ENCODE results near the gene ASTL.
A peak's percentile ranks its signal among the peaks of the same experiment; 100 is the strongest.

Gene ASTL

DNA sequence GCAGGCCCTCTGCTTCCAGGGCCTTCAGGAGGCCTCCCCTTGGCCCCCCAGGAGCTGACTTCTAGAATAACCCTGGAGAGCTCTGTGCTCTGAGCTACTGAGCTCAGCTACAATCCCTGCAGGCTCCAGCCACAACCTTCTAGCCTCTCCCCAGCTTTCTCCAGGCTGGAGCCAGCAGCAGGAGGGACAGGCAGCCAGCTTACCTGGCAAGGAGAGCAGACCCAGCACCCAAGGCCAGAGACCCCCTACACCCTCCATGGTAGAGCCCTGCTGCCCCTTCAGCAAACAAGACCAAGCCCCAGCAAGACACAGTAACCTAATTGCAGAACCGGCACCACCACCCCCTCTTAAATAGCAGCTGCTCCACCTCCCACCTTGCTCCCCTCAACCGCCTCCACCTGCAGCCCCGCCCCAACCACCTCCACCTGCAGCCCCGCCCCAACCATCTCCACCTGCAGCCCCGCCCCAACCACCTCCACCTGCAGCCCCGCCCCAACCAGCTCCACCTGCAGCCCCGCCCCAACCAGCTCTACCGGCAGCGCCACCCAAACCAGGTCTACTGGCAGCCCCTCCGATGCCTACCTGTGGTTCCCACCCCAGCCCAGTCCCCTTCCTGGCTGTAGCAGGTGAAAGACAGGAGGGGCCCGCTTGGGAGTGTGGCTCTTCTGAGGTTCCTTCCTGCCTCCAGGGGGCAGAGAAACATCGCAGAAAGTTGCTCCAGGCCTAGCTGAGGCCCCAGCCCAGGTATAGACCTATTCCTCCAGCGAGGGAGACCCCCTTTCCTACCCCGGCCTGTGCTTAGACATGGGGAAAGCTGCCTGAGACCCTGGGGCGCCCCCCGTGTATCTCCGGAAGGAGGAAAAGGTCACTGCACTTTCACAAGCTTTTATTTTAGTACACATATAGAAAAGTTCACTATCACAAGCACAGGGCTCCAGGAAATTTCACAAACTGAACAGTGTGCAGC lies at the start of gene ASTL:
Gene ASTL (minus strand): TSS at position 324 of the 967 bp plus-strand sequence. CDS start 66 bp downstream, at position 258.
- Histone ChIP-seq H3K27me3 (ENCODE audit: control insufficient read depth, insufficient read depth, low read length) (no peaks in the 10 kb centered on the region), H3K4me3 (ENCODE audit: low read depth, low read length) (peak within 1 kb of the TSS; percentile 19)

DNA sequence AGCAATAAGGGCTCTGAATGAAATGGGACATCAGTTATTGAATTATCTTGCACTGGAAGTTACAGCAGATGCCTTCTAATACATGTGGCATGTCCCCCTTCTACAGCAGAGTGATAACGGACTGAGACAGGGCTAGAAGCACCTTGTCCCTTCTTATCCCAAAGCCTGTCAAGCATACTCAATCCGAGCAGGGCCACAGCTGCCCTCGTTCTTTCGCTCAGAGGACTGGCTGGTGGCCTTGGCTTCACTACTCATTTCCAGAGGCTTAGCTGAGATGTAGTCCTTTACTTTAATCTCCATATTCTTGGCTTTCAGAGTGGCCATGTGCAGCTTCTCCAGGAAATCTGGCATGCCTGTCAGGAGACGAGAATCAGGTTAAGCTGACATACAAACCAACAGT lies 48.3 kb upstream of the ASTL start:
- Histone ChIP-seq H3K4me3 (ENCODE audit: low read depth, low read length) (no peak overlapping the region), H3K36me3 (ENCODE audit: control insufficient read depth, insufficient read depth, low read length) (peaks cover 33% of the 10 kb centered on the region), H3K9ac (ENCODE audit: low read depth, low read length) (no peak overlapping the region), H3K4me1 (ENCODE audit: control insufficient read depth, insufficient read depth, low read length) (no peaks in the 10 kb centered on the region), H3K27me3 (ENCODE audit: control insufficient read depth, insufficient read depth, low read length) (no peaks in the 10 kb centered on the region), H3K9me3 (ENCODE audit: control insufficient read depth, insufficient read depth, low read length) (no peaks in the 10 kb centered on the region)

More for the DNA sequence above, at the start of gene ASTL:
- Histone ChIP-seq H3K36me3 (ENCODE audit: control insufficient read depth, insufficient read depth, low read length) (no peaks in the 10 kb centered on the region), H3K9ac (ENCODE audit: low read depth, low read length) (no peak within 1 kb of the TSS), H3K9me3 (ENCODE audit: control insufficient read depth, insufficient read depth, low read length) (no peaks in the 10 kb centered on the region), H3K4me1 (ENCODE audit: control insufficient read depth, insufficient read depth, low read length) (peaks cover 4% of the 10 kb centered on the region)

- peaks cover 30% of the 10 kb centered on the region for H3K36me3 ChIP-seq (ENCODE audit: control insufficient read depth, insufficient read depth, low read length)
- H3K27me3 ChIP-seq (ENCODE audit: control insufficient read depth, insufficient read depth, low read length): no peaks in the 10 kb centered on the region
- no peaks in the 10 kb centered on the region for H3K4me1 ChIP-seq (ENCODE audit: control insufficient read depth, insufficient read depth, low read length)
- H3K9ac ChIP-seq (ENCODE audit: low read depth, low read length): no peak overlapping the region
- no peaks in the 10 kb centered on the region for H3K9me3 ChIP-seq (ENCODE audit: control insufficient read depth, insufficient read depth, low read length)
- no peak overlapping the region for H3K4me3 ChIP-seq (ENCODE audit: low read depth, low read length)
Measured at GRCh38 chr2:96185516-96185915, 47.2 kb upstream of the ASTL start.

DNA sequence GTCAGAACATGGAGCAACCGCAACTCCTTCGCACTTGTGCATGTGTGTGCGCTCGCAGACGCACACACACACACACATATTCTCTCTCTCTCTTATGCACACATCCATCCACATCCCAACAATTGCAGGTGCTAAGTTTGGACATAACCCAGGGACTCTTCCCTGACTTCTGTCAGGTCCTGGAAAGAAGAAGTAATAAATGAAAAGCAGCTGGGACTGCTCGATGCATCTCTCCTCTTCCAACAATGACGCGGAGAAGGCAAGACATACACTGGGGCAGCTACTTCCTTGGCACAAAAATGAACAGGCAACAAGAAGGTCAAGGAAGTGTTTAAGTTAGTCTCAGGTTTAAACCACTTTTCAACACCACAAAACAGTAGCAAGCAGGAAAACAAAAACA lies 46.7 kb upstream of the ASTL start:
- Histone ChIP-seq H3K9ac (ENCODE audit: low read depth, low read length) (no peak overlapping the region), H3K27me3 (ENCODE audit: control insufficient read depth, insufficient read depth, low read length) (no peaks in the 10 kb centered on the region), H3K36me3 (ENCODE audit: control insufficient read depth, insufficient read depth, low read length) (peaks cover 29% of the 10 kb centered on the region), H3K4me3 (ENCODE audit: low read depth, low read length) (no peak overlapping the region), H3K4me1 (ENCODE audit: control insufficient read depth, insufficient read depth, low read length) (no peaks in the 10 kb centered on the region), H3K9me3 (ENCODE audit: control insufficient read depth, insufficient read depth, low read length) (no peaks in the 10 kb centered on the region)

DNA sequence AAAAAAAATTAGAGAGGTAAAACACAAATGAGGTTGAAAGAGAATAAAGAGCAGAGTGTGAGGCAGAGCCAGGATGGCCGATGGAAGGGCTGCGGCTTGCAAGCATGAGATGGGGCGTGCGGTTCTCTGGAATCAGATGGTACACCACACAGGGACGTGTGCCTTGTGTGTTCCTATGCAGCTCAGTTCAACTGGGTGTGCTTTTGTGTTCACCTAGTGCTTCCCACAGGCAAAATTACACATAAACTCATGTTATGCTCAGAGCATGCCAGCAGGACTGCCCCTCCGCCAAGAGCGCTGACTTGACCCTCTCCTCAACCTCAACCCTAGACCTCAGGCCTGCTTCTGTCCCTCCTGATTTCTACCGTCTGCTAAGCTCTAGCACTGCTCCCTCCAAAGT lies 45.9 kb upstream of the ASTL start:
- H3K4me3 ChIP-seq (ENCODE audit: low read depth, low read length): no peak overlapping the region
- no peaks in the 10 kb centered on the region for H3K4me1 ChIP-seq (ENCODE audit: control insufficient read depth, insufficient read depth, low read length)
- no peak overlapping the region for H3K9ac ChIP-seq (ENCODE audit: low read depth, low read length)
- H3K27me3 ChIP-seq (ENCODE audit: control insufficient read depth, insufficient read depth, low read length): no peaks in the 10 kb centered on the region
- peaks cover 28% of the 10 kb centered on the region for H3K36me3 ChIP-seq (ENCODE audit: control insufficient read depth, insufficient read depth, low read length)
- H3K9me3 ChIP-seq (ENCODE audit: control insufficient read depth, insufficient read depth, low read length): no peaks in the 10 kb centered on the region

DNA sequence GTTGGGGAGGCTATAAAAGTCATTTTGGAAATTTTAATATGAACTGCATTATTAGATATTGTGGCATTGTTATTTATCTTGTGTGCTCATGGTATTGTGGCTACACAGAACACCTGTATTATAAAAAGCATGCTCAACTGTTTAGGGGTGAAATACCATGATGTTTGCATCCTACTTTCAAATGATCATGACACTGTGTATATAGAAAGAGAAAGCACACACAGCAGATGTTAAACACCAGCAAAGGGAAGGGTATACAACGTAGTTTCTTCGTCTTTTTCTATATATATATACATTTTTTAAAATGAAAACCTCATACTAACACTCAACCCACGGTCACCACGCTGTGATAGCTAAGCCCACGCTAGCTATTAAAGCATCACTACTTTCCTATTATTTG lies 43.2 kb upstream of the ASTL start:
- no peak overlapping the region for H3K9ac ChIP-seq (ENCODE audit: low read depth, low read length)
- no peaks in the 10 kb centered on the region for H3K9me3 ChIP-seq (ENCODE audit: control insufficient read depth, insufficient read depth, low read length)
- no peaks in the 10 kb centered on the region for H3K27me3 ChIP-seq (ENCODE audit: control insufficient read depth, insufficient read depth, low read length)
- no peaks in the 10 kb centered on the region for H3K4me1 ChIP-seq (ENCODE audit: control insufficient read depth, insufficient read depth, low read length)
- H3K36me3 ChIP-seq (ENCODE audit: control insufficient read depth, insufficient read depth, low read length): peaks cover 15% of the 10 kb centered on the region
- H3K4me3 ChIP-seq (ENCODE audit: low read depth, low read length): no peak overlapping the region

DNA sequence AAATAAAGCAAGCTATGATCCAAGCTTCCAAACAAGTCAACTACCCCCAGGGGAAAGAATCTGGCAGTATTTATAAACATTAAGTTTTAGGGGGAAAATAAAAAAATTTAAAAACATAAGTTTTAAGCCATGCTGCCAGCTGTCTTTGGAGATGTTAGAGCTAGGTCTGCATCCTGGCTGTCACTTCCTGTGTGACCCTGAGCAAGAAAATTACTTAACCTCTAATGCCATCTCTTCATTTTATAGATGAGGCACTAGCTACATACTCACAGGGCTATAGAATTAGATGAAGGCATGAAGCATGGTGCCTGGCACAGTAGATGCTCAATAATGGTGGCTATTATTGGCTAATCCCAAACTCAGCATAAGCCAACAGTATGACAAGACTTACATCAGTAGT lies 42.2 kb upstream of the ASTL start:
- Histone ChIP-seq H3K4me3 (ENCODE audit: low read depth, low read length) (no peak overlapping the region), H3K27me3 (ENCODE audit: control insufficient read depth, insufficient read depth, low read length) (no peaks in the 10 kb centered on the region), H3K9me3 (ENCODE audit: control insufficient read depth, insufficient read depth, low read length) (no peaks in the 10 kb centered on the region), H3K4me1 (ENCODE audit: control insufficient read depth, insufficient read depth, low read length) (no peaks in the 10 kb centered on the region), H3K9ac (ENCODE audit: low read depth, low read length) (no peak overlapping the region), H3K36me3 (ENCODE audit: control insufficient read depth, insufficient read depth, low read length) (peaks cover 5% of the 10 kb centered on the region)

- H3K4me1 ChIP-seq (ENCODE audit: control insufficient read depth, insufficient read depth, low read length): no peaks in the 10 kb centered on the region
- peaks cover 5% of the 10 kb centered on the region for H3K36me3 ChIP-seq (ENCODE audit: control insufficient read depth, insufficient read depth, low read length)
- H3K27me3 ChIP-seq (ENCODE audit: control insufficient read depth, insufficient read depth, low read length): no peaks in the 10 kb centered on the region
- no peaks in the 10 kb centered on the region for H3K9me3 ChIP-seq (ENCODE audit: control insufficient read depth, insufficient read depth, low read length)
- no peak overlapping the region for H3K4me3 ChIP-seq (ENCODE audit: low read depth, low read length)
- no peak overlapping the region for H3K9ac ChIP-seq (ENCODE audit: low read depth, low read length)
Measured at GRCh38 chr2:96180002-96180401, 41.7 kb upstream of the ASTL start.

DNA sequence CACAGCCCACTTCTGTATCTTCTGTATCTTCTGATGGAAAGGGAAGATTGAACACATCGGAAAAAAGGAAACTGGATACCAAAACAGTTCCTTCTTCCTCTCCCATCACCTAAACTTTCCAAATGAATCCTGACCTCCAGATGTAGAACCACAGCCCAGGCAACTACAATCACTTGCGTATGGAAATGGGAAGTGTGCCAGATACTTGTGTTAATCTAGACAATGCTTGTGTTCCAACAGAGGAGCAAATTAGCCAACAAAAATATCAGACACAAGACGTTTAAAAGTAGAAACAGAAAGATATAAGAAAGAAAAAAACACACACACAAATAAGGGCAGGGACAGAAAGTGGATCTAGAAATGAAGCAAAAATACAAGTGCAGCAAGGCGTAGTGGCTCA lies 38.4 kb upstream of the ASTL start:
- H3K9me3 ChIP-seq (ENCODE audit: control insufficient read depth, insufficient read depth, low read length): no peaks in the 10 kb centered on the region
- no peaks in the 10 kb centered on the region for H3K4me1 ChIP-seq (ENCODE audit: control insufficient read depth, insufficient read depth, low read length)
- no peaks in the 10 kb centered on the region for H3K36me3 ChIP-seq (ENCODE audit: control insufficient read depth, insufficient read depth, low read length)
- no peaks in the 10 kb centered on the region for H3K27me3 ChIP-seq (ENCODE audit: control insufficient read depth, insufficient read depth, low read length)
- no peak overlapping the region for H3K9ac ChIP-seq (ENCODE audit: low read depth, low read length)
- H3K4me3 ChIP-seq (ENCODE audit: low read depth, low read length): no peak overlapping the region

GRCh38 chr2:96175951-96176350 lies 37.6 kb upstream of the ASTL start:
- no peaks in the 10 kb centered on the region for H3K27me3 ChIP-seq (ENCODE audit: control insufficient read depth, insufficient read depth, low read length)
- no peaks in the 10 kb centered on the region for H3K9me3 ChIP-seq (ENCODE audit: control insufficient read depth, insufficient read depth, low read length)
- H3K36me3 ChIP-seq (ENCODE audit: control insufficient read depth, insufficient read depth, low read length): no peaks in the 10 kb centered on the region
- H3K4me1 ChIP-seq (ENCODE audit: control insufficient read depth, insufficient read depth, low read length): no peaks in the 10 kb centered on the region
- H3K9ac ChIP-seq (ENCODE audit: low read depth, low read length): no peak overlapping the region
- no peak overlapping the region for H3K4me3 ChIP-seq (ENCODE audit: low read depth, low read length)

DNA sequence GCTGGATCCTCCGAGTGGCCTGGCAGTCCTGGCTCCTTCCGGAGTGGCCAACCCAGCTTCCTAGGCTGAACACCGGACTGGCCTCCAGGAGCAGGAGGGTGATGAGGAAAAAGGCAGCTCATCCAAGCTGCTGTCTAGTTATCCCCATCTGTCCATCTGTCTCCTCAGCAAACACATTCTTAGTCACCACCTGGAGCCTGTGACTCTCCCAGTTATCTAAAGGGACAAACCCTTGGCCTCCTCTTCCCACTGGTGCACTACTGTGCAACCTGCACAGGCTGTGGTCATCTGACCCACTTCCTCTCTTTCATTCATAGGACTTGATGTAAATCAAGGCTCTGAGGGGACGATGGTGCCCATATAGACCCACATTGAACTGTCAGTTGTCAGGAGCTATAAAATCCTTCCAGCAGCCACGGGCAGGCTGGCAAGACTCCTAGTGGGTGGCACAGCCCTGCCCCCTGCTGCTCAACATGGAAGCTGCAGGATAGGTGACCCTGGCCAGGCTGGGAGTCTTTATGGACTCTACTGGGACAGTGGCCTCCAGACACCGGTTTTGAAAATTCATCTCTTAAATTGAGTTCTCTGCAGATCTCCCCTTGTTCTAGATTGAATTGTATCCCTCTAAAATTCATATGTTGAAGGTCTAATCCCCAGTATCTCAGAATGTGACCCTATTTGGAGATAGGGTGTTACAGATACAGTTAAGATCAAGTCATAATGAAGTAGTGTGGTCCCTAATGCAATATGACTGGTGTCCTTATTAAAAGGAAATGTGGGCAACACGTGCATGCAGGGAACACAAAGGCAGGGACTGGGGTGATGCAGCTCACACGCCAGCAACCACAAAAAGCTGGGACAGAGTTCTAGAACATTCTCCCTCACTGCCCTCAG lies 36.2 kb upstream of the ASTL start:
- Histone ChIP-seq H3K27me3 (ENCODE audit: control insufficient read depth, insufficient read depth, low read length) (no peaks in the 10 kb centered on the region), H3K4me1 (ENCODE audit: control insufficient read depth, insufficient read depth, low read length) (no peaks in the 10 kb centered on the region), H3K36me3 (ENCODE audit: control insufficient read depth, insufficient read depth, low read length) (no peaks in the 10 kb centered on the region), H3K9ac (ENCODE audit: low read depth, low read length) (no peak overlapping the region), H3K4me3 (ENCODE audit: low read depth, low read length) (no peak overlapping the region), H3K9me3 (ENCODE audit: control insufficient read depth, insufficient read depth, low read length) (no peaks in the 10 kb centered on the region)

Data from iPS-15b (cell line).